ENCODE measurements around the gene LXN. TPM values are rescaled to one million over a fixed set of nuclear protein-coding genes. Genes with fewer than 3 reads are reported as not detected.

Gene LXN
- total RNA-seq, 1 donor from 2014 or later, result 8.4 TPM

DNA sequence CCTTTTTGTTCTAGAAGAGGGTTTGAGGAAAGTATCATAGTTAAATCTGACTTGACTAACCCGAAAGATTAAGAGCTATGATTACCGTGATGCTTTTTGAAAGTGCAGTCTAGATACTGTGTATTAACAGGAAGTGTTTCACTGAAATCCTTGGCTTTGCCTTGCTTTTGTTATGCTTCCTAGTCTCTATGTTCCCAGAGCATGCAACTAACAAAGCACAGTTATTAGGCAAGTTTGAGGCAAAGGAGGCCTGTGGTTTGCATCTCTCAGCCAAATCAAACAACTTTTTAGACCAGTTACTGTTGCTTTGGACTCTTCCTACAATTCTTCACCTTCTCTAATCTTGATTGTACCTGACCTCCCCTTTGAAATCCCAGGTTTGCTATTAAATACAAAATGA, 3.9 kb downstream of the LXN start:
- ATAC-seq, result no peak

- no peak for ATAC-seq
These were observed 6.0 kb downstream of the LXN start for GRCh38 chr3:158666416-158666815.

DNA sequence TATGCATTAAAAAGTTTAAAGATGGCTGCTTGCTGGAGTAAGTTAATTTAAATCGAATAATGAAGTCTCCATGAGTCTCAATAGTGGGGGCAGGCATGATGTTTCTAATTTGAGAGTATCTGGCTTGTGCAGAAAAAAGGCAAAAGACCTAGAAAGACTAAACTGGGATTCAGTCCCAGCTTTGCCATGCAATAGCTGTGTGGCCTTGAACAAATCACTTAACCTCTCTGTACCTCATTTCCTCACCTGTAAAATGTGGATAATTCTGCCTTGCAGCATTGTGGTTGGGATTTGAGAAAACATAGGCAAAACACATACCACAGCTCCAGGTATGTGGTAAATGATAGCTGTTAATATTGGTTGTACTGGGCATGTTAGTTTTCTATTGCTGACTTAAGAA, 8.6 kb downstream of the LXN start:
- no peak for ATAC-seq

DNA sequence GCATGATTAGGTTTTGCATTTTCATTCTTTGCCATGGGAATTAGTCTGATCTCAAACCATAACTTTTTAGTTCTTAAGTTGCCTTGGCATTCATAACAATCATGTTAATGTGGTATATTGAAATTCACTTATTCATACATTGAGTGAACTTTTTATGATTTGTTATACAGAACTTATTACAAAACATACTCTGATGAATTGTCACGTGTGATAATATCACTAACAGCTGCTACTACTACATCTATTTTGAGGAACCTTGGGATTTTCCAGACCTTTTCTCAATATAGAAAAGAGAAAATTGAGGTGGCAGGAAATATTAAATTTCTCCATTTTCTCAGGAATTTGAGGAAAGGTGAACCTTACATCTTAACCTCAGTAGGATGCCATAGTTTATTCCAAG, 9.2 kb downstream of the LXN start:
- no peak for ATAC-seq

DNA sequence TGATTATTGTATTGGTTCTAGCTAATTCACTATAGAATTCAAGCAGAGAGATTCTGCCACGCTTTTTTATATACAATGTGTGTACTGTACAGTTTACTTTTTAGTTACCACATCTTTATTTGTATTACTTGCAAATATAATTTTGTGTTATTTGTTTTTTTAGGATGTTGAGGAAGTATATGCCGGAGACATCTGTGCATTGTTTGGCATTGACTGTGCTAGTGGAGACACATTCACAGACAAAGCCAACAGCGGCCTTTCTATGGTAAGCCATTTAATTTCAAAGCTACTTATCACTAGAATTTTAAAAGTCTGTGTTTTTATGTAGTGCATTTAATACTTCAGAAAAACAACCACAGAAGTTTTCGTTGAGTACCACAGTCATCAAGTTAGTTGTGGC, 11.7 kb downstream of the LXN start:
- no peak for ATAC-seq

DNA sequence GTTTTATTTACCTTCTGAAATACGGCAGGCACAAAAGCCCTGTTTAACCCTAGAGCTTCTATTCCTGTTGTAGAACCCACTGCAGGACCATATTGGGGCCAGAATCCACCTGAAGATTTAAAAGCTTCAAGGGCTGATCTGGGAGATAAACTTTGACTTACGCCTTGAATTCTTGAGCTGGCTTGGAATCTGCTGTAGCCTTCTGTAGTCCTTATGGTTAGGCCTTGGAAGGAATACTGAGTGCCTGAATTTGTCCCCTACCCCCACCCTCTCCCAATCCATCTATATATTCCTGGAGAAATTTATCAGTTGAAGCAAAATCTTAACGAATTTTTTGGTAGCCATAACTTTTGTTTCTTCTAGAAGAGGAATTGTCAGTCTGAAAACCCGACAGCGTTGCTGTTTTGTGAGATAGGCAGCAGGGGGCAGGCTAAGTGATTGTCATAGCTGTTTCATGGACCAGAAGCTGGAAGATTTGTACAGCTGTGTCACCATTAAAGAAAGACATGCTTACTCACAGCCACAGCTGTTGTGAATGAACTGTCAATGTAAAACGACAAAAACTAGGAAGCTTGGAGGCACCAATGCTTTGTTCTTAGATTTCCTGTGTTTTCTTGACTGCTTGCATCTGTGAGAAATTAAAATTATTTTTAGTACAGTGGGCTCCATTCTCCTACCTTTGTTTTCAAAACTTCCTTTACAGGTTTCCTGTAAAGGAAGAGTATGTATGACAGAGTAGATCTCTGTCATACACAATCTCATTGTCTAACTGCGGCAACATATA, 12.8 kb downstream of the LXN start:
- ATAC-seq, result peak; percentile 88

- ATAC-seq, result no peak
These were observed 13.6 kb downstream of the LXN start for GRCh38 chr3:158658889-158659288.

GRCh38 chr3:158652463-158652862, 20.0 kb downstream of the LXN start:
- ATAC-seq, result no peak

DNA sequence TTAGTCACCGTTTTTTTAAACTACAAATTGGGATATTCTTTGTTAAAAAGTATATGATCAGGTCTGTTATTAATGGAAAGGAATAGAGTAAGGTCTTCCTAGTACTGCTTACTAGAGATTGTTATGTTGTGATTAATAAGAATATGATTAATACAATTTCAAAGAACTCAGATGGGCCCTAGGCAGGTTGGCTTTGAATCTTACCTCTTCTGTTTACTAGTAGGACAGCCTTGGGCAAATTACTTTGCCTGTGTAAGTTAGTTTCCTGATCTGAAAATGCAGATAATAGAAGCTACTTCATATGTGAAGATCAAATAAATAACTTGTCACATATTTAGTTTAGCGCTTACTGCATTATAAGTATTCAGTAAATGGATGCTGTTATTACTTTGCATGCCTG, 21.3 kb downstream of the LXN start:
- ATAC-seq, result no peak

DNA sequence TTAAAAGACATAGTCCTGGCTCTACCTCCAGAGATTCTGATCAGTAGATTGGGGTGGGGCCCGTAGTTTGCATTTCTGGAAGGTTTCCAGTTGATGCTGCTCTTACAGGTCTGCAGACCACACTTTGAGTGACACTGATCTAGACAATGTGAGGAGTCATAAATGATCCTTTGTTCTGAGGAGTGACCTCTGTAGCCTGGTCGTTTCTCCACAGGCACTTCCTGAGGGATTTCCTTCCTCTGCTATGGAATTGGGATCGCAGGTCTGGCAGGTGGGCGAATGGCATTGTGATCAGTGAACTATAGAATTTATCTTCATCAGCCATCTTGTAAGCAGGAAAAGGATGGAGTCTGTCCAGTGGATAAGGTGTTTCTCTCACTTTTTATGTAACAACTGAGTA, 22.7 kb downstream of the LXN start:
- no peak for ATAC-seq

DNA sequence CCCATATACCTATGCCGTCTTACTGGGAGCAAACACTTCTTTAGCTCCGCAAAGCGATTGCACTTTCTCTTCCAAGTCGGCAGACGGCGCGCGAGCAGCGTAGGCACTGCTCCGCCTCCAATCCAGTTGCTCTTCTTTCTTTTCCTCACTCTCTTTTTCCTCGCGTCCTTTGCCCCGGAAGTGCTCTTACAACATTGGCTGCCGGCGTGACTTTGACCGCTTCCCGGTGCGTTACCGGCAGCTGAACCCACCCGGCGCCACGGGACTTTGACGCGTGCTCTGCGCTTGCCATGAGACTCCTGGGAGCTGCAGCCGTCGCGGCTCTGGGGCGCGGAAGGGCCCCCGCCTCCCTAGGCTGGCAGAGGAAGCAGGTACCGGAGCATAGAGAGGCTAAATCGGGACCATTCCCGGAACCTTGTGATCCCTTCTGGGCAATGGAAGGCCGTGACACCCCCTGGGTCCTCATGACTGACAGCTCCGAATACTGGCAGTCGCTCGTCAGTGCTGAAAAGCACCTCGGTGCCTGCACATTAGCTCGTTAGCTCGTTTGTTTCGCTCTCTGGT, 28.0 kb downstream of the LXN start, which contains the start of gene GFM1:
Gene GFM1 (plus strand): TSS at position 183 of the 564 bp plus-strand sequence. CDS start 108 bp downstream, at position 291.
- peak; percentile 99 for ATAC-seq

DNA sequence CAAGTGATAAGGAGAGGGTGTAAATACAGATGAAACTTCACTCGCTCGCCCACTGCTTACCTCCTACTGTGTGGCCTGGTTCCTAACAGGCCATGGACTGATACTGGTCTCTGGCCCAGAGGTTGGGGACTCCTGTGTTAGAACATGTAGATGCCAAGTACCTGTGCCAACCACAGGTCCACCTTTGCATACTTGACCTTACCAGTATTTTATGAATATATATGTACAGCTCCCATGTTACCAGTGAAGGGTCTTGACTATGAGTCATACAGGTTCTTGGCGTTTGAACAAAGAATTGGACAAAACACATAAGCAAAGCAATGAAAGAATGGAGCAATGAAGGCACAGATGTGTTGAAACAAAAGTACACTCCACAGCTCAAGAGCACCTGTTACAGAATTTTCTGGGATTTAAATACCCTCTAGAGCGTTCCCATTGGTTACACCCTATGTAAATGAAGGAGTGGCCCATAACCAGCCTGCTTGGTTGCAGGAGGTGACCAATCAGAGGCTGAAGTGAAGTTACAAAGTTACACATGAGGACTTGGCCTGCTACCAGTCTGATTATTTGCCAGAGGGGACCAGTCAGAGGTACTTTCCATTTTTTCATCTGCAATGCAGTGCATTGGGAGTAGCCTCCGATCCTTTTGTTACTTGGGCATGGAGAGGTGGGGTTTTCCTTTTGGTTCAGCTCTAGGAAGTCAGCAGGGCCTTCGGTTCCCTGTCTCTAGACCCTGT, 29.8 kb downstream of the LXN start:
- ATAC-seq, result no peak

- ATAC-seq, result no peak
These were observed 30.4 kb downstream of the LXN start for GRCh38 chr3:158642005-158642404.

DNA sequence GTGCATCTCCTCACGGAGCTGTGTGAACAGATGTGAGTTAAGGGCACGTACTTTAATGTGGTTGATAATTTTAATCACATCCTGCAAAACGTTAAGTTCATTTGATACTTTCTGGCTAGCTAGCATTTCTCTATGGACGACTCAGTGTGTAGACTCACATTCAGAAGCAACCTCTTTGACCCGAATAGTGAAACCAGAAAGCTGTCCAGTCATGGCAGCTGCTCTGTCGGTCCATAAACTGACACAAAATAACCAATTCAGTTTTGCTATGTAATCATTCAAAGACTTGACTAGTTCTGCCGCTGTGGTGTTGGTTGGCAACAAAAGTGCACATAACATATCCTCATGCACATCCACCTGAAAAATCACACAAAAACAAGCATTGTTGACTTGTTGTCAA, 31.8 kb downstream of the LXN start:
- no peak for ATAC-seq

DNA sequence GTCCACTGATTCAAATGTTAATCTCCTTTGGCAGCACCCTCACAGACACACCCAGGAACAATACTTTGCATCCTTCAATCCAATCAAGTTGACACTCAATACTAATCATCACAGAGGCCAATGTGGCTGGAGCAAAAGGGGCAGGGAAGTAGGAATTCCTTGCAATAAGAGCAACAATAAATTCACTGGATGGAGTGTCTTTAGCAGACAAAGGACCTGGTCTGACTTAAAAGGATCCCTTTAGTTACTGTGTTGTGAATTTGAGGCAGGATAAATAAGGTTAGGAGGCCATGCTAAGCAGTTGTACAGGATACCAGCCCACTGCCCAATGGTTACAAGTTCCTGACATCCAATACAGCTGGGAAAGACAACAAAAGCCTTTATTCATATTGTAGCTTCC, 40.5 kb downstream of the LXN start:
- ATAC-seq, result no peak

DNA sequence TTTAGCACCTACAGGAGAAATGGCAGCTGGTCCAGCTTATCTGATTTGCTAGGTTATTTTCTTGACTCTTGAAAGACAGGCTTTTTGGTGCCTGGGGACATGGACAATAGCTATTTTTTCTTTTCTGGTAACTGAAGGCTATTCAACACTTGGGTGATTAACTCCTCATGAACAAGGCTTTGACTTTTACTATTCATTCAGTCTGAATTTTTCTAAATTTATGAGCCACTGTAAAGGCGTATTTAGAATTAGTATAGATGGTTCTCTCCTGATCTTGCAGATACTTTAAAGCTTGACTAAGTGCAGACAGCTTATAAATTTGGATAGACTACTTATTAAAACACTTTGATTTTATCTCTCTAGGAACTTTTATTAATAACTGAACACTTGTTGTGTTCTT, 46.6 kb downstream of the LXN start:
- ATAC-seq, result no peak

DNA sequence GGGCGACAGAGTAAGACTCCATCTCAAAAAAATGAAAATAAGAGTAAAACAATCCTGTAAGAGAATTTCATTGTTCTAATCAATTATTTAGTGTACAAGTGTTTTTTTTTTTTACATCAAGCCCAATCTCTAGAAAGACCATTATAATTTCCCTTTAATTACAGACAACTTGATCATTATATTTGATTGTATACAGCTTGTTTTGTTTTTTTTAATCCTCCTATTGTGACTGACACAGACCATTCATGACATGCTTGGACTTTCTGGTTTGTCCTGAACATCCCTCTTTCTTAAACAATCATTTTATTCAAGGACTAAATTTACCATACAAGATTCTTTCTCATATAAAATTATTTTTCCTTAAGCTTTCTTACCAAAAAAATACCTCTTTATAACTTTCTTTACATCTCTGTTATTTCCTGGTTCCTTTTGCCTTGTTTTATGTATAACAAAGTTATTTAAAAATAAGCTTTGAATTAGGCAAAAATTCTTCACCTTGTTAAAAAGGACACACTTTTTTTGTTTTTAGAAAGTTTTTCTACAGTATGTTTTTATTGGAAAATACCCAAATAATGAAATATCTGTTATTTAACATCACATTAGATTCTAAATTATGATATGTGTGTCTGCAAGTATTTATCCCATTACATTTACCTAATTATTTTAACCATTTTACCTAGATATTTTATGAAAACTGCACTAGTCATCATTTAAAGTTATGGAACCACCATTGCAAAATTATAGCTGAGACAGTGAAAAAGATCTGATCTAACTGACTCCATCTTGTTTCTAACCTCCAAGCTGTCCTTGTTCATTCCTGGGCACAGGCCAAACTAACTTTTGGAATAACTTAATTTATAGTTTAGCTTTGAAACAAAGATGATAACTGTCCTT, 54.2 kb downstream of the LXN start:
- no peak for ATAC-seq

Other genes with a start within 250 kb of the LXN start
- gene MLF1, start 101.5 kb downstream of the LXN start, total RNA-seq, result 2.6 TPM
- gene GFM1, start 28.1 kb downstream of the LXN start, total RNA-seq, result 32.5 TPM
- 14.9 TPM for gene RARRES1, start 59.8 kb upstream of the LXN start, total RNA-seq
- 40.1 TPM for gene MFSD1, start 129.4 kb upstream of the LXN start, total RNA-seq